GM19397 (cell line): Measurements from ENCODE around the gene STUB1.
A peak's percentile ranks its signal among the peaks of the same experiment; 100 is the strongest.
"Not testable (repeated sequence)": the region's sequence is repeated elsewhere in the genome, so short reads cannot be mapped to it uniquely, and the experiment has no call there.

Experiments used
- ATAC-seq: cut with Tn5 transposase; IDR thresholded peaks from one replicate; pipeline ENCODE4 v1.9.1; 2021; ENCODE audit warnings: mild to moderate bottlenecking, moderate library complexity; ENCODE audit not compliant: unreplicated experiment

STUB1 gene

DNA sequence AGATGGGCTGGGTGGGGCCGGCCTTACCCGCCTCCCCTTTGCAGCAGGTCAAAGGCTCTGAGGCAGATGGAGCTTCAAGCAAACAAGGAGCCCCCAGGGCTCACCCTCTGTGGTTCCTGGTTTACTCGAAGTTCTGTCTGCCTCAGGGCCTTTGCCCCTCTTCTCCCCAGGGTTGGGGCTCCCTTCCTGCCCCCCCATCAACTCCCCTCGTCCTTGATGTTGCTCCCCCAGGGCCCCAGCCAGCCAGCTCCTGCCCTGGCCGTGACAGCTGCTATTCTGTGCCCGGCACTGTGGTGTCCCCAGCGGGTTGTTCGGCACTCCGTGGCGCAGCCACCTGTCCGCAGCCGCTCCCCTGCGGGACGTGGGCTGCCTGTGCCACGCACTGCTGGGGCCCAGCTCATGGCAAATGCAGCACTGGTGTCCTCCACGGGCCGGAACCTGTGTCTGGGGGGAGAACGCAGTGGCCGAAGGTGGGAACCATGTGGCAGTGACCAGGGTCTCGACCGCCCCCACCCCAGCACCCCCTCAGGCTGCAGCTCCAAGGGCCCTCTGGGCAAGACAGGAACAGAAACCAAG lies 30.4 kb downstream of the STUB1 start:
- no peak for ATAC-seq

DNA sequence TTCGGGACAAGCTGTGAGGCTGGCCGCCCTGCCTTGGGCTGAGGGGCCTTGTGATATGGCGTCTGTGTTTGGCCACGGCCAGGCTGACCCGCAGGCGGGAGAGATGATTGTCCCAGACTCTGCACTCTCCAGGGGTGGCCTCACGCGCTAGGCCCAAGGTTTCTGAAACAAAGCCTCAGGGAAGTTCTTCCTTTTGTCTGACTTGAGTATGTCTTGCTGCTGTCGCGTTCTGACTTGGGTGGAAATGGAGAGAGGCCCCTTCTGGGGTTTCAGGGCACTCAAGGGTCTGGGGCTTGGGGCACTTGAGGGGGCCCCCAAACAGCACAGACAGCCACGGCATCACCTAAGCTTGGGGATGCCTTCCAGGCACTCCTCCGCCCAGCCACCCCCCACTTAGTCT lies 30.9 kb downstream of the STUB1 start:
- ATAC-seq, result no peak

DNA sequence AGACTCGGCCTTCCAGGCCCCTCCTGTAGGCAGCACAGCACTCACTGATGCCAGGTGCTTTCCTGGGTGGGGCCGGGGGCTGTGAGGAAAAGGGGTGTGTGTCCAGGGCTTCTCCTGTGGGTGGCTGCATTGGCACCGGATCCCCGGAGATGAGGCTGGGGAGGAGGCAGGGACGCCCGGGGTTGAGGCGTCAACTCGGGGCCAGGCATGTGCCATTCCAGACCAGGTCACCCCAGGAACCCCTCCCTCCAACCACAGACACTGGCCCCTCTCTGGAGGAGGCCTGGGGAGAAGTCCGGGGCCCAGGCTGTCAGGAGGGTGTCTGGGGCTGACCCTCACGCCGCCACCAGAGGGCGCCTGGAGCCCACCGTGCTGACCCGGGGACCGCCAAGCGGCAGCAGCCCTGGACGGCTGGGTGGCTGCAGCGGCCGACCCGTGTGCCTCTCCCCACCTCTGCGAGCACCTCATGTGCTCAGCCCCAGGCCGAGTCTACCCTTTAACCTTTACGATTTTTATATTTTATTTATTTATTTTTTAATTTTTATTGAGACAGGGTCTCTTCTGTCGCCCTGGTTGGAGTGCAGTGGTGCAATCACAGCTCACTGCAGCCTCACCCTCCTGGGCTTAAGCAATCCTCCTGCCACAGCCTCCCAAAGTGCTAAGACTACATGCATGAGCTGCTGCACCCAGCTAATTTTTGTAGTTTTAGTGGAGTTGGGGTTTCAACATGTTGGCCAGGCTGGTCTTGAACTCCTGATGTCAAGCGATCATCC lies 31.5 kb downstream of the STUB1 start:
- no peak for ATAC-seq

DNA sequence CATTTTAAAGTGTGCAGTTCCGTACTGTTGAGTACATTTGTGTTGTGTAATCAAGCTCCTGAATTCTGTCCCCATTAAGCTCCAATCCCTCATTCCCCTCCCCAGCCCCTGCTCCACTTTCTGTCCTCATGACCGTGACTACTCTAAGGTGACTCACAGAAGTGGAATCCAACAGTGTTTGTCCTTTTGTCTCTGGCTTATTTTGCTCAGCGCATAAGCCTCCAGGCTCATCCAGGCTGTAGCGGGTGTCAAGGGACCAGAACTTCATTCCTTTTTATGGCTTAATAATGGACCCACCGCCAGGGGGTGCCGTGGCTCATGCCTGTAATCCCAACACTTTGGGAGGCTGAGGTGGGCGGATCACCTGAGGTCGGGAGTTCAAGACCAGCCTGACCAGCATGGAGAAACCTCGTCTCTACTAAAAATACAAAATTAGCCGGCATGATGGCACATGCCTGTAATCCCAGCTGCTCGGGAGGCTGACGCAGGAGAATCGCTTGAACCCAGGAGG lies 32.6 kb downstream of the STUB1 start:
- not testable (repeated sequence) for ATAC-seq

DNA sequence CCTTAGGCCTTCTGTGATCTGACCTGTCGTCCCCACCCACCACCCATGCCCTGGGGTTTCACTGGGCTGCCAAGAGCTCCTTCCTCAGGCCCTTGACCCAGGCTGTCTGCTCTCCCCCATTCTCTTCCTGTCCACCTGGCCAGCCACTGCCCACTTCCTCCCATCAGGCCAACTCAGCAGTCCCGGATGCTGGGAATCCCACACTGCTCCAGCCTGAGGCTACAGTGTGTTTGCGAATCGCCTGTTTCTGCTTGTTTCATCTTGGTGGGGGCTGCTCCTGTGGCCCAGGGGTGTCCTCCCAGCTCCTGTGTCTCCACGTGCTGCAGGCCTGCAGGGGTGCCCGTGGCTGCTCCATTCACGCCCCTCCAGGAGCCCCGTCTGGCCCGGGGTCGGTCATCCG lies 33.9 kb downstream of the STUB1 start:
- ATAC-seq, result no peak

DNA sequence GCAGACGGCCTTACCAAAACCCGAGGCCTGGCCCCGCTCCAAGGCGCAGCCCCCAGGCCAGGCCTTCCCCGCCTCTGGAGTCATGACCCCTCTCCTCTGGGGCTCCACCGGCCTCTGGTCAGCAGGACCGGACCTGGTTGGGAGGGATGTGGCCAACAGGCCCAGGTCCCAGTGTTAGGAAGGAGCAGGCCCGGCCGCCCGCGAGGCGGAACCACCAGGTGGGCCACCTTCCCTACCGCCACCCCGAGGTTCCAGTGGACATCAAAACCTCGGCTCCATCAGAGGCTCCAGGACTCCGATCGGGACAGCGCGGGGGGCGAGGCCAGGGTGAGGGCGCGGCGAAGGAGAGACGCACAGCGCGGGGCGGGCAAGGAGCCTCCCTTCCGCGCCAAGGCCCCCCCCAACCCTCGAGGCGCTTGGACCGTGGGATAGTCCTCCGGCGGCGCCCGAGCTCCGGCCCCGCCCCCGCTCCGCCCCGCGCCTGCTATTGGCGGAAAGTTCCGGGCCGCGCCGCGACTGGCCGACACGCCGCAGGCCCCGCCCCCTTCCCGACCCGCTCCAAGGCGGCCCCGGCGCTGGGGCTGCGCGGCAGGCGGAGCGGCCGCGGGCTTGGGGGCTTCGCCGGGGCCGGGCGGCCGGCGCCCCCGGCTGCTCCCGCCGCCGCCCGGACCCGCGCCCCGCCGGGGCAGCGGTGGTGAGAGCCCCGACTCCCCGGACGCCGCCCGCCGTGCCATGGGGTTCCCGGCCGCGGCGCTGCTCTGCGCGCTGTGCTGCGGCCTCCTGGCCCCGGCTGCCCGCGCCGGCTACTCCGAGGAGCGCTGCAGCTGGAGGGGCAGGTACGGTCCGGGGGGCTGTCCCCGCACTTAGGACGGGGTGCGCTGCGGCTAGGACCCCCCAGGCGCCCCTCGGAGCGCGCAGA lies 34.6 kb downstream of the STUB1 start, which contains the start of gene METRN:
METRN (plus strand) TSS at position 561 of the 919 bp plus-strand sequence; CDS start at position 733, 172 bp downstream.
- peak; percentile 71 for ATAC-seq

DNA sequence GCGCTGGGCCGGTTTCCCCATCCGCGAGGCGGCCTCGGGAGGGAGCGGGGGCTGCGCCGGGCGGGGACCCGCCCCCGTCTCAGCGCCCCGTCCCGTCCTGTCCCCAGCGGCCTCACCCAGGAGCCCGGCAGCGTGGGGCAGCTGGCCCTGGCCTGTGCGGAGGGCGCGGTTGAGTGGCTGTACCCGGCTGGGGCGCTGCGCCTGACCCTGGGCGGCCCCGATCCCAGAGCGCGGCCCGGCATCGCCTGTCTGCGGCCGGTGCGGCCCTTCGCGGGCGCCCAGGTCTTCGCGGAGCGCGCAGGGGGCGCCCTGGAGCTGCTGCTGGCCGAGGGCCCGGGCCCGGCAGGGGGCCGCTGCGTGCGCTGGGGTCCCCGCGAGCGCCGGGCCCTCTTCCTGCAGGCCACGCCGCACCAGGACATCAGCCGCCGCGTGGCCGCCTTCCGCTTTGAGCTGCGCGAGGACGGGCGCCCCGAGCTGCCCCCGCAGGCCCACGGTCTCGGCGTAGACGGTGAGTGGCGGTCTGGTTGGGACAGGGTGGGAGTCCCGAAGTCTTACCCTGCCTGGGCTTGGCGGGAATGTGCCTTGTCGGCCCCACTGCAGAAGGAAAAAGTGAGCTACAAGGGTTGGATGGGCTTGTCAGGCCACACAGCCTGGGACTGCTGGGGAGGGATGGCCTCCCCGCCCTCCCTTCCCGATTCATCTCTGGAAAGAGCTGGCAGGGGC lies 35.4 kb downstream of the STUB1 start:
- peak; percentile 26 for ATAC-seq

DNA sequence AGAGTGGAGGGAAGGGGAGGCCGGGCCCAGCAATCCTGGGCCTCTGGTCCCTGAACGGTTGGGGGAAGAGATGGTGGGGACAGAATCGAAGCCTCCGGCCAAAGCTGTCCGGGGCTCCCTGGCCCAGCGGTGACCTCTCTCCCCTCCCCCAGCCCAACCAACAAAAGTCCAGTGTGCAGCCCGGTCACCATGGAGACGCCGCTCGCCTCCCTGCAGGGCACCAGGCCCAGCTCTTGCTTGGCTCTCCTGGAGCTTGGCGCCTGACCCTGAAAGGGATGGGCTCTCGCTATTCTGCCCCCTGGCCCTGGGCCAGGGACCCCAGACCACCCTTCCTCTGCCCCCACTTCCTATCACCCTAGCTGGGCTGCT lies 36.0 kb downstream of the STUB1 start:
- ATAC-seq, result no peak

DNA sequence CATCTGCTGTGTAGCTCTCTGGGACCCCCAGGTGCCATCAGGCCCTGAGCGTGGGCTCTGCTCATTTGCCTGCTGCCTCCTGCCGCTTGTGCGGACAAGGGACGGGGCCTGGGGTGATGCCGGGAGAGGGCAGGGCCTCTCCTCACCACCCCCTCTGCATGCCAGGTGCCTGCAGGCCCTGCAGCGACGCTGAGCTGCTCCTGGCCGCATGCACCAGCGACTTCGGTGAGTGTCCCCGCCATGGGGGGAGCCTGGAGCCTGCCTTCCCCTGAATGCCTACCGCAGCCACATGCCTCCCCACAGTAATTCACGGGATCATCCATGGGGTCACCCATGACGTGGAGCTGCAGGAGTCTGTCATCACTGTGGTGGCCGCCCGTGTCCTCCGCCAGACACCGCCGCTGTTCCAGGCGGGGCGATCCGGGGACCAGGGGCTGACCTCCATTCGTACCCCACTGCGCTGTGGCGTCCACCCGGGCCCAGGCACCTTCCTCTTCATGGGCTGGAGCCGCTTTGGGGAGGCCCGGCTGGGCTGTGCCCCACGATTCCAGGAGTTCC lies 36.6 kb downstream of the STUB1 start:
- no peak for ATAC-seq

DNA sequence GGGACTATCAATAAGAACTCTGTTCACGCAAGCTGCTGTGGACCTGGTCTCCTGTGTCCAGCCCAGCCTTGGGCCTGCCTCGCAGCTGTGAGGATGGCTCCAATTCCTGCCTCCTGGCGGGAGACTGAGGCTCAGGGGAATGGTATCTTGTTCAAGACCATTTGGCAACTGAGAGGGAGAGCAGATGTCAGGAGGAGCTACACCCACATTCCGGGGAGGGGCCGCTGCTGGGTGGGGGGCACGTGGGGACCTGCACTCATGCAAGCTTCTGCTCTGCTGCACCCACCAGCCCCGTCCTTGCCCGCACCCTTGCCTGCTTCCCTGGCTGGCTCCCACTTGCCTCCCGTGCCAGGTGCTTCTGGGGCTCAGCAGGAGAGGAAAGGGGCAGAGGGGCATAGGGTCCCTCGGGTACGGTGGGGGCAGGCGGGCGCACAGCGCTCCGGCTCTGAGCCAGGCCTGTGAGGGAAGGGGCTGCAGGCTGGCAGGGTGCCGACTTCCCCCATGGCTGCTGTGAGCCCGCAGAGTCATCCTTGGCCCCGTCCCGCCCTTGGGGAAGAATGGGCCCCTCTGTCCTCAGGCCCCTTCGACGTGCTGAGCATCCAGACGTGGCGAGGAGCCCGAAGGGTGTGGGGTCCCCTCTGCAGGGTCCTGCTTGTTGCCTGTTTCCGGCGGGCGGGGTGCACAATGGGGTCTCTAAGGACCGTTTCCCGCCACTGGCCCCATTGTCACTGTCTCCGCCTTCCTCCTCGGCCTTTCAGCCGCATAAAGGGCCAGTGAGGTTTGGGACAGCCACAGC lies 37.4 kb downstream of the STUB1 start:
- ATAC-seq, result no peak

DNA sequence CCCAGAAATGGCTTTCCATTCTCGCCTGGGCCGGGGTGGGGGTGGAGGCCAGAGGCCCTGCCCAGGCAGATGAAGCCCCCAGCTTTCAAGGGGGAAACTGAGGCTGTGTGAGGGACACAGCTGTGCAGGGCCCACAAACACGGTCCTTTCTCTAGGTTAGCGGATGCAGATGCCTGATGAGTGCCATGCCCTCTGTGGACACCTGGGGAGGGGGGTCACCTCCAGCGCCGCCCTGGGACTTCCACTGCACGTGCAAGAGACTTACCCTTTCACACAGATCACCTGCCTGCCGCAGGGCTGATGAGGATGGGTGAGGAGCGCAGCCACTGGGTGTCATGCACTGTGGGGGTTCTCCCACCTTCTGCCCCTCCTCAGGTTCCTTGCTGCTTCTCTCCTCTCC lies 38.2 kb downstream of the STUB1 start:
- no peak for ATAC-seq

DNA sequence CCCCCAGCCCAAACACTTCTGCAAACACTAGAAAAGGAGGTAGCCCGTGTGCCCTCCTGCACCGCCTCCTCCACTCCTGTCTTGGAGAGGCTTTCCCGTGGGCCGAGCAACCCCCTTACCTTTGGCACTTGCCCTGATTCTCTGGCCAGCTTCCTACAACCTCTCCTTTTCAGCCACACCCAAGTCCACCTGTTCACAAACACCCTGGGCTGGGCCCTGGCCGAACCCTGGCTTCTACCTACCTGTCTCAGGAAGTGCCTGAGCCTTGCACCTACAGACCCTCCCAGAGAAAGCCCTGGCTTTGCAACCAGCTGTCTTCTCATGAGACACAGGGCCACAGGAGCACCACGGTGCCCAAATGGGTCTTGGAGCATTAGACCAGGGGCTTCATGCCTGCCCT lies 38.7 kb downstream of the STUB1 start:
- no peak for ATAC-seq

DNA sequence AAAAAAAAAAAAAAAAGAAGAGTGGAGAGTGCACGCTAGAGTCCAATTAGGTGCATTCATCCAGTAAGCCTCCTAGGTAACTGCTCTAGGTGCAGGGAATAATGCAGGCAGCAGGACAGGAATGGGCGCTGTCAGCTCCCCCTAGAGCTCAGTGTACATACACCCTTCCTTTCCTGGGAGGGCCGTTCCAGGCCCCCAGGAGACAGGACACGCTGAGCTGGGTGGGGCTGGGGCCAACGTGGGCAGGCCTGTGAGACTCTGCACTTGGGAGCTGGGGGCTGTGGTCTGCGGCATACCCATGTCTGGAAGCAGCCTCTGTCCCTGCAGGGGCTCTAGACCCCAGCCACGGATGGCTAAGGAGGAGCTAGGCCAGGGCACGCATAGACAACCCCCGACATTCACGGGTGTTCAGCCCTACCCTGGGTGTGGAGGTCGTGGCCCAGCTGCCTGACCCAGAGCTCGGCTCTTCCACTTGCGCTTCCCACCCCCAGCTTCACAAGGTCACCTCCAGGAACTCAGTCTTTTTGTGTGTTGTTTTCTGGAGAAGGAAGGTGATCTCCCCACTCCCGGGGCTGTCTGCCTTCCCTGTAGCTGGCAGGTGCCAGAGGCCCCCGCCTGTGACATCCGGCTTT lies 39.7 kb downstream of the STUB1 start:
- no peak for ATAC-seq

DNA sequence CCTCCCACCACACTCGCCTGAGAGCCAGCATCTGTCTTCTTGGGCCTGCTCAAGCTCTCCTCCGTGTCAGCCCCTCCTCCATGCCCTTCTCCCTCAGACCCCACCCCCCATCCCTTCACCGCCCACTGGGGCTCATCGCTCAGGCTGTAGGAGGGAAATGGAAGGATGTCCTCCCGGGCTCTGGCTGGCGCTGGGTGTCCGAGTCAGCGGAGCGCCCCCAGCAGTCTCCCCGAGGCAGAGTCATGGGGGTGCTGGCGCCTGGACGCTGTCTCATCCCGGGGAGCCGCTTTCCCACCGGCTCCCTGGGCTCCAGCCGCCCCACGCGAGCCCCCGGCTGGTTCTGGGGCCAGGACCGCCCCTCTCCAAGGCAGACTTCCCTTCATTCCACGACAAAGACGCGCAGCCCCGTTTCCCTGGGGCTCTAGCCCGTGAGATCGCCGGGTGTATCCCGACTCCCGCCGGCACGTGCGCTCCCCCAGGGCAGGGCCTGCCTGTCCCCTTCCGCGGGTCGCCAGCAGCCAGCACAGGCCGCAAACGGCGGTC lies 40.3 kb downstream of the STUB1 start:
- peak; percentile 8 for ATAC-seq

DNA sequence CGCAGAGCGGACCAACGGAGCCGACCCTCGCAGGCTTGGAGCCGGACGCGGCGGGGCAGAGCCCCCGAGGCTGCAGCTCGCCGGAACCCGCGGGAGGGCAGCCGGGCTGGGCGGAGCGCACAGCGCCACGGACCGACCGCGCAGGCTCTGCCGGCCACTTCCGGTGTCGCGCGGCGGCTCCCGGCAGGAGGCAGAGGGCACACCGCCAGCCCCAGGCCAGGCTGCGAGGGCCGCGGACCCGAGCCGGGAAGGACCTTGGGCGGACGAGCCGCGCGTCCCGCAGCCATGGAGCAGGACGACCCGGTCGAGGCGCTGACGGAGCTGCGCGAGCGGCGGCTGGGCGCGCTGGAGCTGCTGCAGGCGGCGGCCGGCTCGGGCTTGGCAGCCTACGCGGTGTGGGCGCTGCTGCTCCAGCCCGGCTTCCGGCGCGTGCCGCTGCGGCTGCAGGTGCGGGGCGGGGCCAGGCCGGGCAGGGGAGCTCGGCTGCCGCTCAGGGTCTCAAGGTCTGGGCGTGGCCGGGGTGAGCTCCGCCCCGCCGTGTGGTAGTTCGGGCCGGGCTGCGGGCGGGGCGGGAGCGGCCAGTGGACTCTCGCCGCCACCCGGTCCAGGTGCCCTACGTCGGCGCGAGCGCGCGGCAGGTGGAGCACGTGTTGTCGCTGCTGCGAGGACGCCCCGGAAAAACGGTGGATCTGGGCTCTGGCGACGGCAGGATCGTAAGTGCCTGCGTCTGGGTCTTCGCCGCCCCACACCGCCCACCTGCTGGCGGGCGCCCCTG lies 41.0 kb downstream of the STUB1 start, which contains the start of gene ANTKMT:
ANTKMT (plus strand) TSS at position 157 of the 775 bp plus-strand sequence; CDS start at position 286, 129 bp downstream.
- ATAC-seq, result peak; percentile 69

DNA sequence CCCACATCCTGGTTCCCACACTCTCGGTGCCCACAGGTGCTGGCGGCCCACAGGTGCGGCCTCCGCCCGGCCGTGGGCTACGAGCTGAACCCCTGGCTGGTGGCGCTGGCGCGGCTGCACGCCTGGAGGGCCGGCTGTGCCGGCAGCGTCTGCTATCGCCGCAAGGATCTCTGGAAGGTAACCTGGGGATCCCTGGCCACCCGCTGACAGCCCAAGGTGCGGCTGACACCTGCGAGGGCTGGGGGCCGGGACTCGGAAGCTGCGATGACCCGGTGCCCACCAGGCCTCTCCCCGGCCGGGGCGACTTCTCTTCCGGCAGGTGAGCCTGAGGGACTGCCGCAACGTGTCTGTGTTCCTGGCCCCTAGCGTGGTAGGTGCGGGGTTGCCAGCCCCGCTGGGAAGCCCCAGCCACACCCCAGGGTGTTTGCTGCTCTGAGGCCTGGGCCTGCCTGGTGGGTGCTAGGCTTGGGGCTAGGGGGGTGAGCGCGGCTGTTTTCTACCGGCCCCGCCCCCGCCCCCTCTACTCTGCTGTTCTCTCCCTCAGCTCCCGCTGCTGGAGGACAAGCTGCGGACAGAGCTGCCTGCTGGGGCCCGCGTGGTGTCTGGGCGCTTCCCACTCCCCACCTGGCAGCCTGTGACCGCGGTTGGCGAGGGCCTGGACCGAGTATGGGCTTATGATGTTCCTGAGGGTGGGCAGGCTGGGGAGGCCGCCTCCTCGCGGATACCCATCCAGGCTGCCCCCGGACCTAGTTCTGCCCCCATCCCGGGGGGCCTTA lies 41.7 kb downstream of the STUB1 start:
- no peak for ATAC-seq
